Thoracic aorta (tissue), 2 donors: ENCODE measurements around the gene ENO4. TPM values are rescaled to one million over a fixed set of nuclear protein-coding genes. Genes with fewer than 3 reads are reported as not detected.
A peak's percentile ranks its signal among the peaks of the same experiment; 100 is the strongest.

Experiments used
- ATAC-seq: fragments of 150-250 bp; one replicate; pipeline ENCODE4 v1.8.0; 2017; ENCODE audit warnings: low read depth; ENCODE audit not compliant: insufficient number of reproducible peaks, low FRiP score
- DNase-seq: peaks from one replicate; pipeline ENCODE4 v3.0.0-alpha.2; 2020; ENCODE audit warnings: low spot score
- H3K27ac ChIP-seq, 2 donors: fragments of 200-600 bp; sonication (generic); 1 replicate in 1 of 2; 2 replicates in 1 of 2; pipeline ENCODE4 v1.5.1; 2016; ENCODE audit warnings: mild to moderate bottlenecking in 2 of 2, moderate library complexity in 2 of 2
- H3K27me3 ChIP-seq: fragments of 200-600 bp; sonication (generic); replicated peaks from 2 replicates; pipeline ENCODE4 v1.6.0; 2016; ENCODE audit warnings: mild to moderate bottlenecking; ENCODE audit not compliant: insufficient read depth
- H3K36me3 ChIP-seq: fragments of 200-600 bp; sonication (generic); one replicate; pipeline ENCODE4 v1.5.1; 2016
- H3K4me1 ChIP-seq, 2 donors: fragments of 200-600 bp; sonication (generic); 1 replicate in 1 of 2; 2 replicates in 1 of 2; pipeline versions ENCODE4 v1.5.1 to v1.6.0; 2016; ENCODE audit warnings: low read depth in 2 of 2, mild to moderate bottlenecking in 1 of 2; ENCODE audit not compliant: control insufficient read depth in 1 of 2
- H3K4me3 ChIP-seq: fragments of 200-600 bp; sonication (generic); 2 replicates; pipeline ENCODE4 v1.5.1; 2016; ENCODE audit warnings: mild to moderate bottlenecking
- H3K9me3 ChIP-seq: fragments of 200-600 bp; sonication (generic); 2 replicates; pipeline ENCODE4 v1.5.1; 2016
- CTCF ChIP-seq: fragments of 200-600 bp; sonication (generic); IDR thresholded peaks from one replicate; pipeline ENCODE4 v1.5.1; 2019; ENCODE audit warnings: antibody characterized with exemption
- total RNA-seq, 2 donors: library from RNA; depleted of rRNA; stranded (reverse); fragments of >200 nt; gene quantifications; one replicate each; pipeline versions ENCODE4 v1.1.0 to v1.2.3, GENCODE V29; 2016

ENO4 gene
- total RNA-seq, 2 donors from 2014 or later: 0.54 TPM; not detected in 1

GRCh38 chr10:116848032-116848943 is 1.0 kb upstream of the ENO4 start:
- no peaks in the 10 kb centered on the region for H3K27me3 ChIP-seq
- no peak overlapping the region for H3K27ac ChIP-seq
- H3K4me1 ChIP-seq: peaks cover 0 to 16% of the 10 kb centered on the region in 2 donors
- DNase-seq (no peak), ATAC-seq (no peak)
- H3K36me3 ChIP-seq: no peaks in the 10 kb centered on the region
- peak overlapping the region; percentile 74 for H3K4me3 ChIP-seq
- no peak for TF ChIP-seq CTCF
- no peaks in the 10 kb centered on the region for H3K9me3 ChIP-seq

GRCh38 chr10:116848944-116849247 is 403 bp upstream of the ENO4 start:
- ATAC-seq: no peak
- TF ChIP-seq CTCF: no peak

GRCh38 chr10:116850058-116850611 is 836 bp downstream of the ENO4 start:
- no peak overlapping the region for H3K27ac ChIP-seq

More at GRCh38 chr10:116848944-116849247, 403 bp upstream of the ENO4 start:
- no peaks in the 10 kb centered on the region for H3K9me3 ChIP-seq
- no peaks in the 10 kb centered on the region for H3K36me3 ChIP-seq
- H3K27me3 ChIP-seq: no peaks in the 10 kb centered on the region
- H3K4me3 ChIP-seq: peak overlapping the region; percentile 74
- no peak overlapping the region for H3K27ac ChIP-seq
- peaks cover 0 to 16% of the 10 kb centered on the region in 2 donors for H3K4me1 ChIP-seq
- DNase-seq: no peak

GRCh38 chr10:116852246-116852645 is 2.9 kb downstream of the ENO4 start:
- no peak overlapping the region for H3K27ac ChIP-seq
- H3K36me3 ChIP-seq: no peaks in the 10 kb centered on the region
- H3K27me3 ChIP-seq: no peaks in the 10 kb centered on the region
- no peak for TF ChIP-seq CTCF
- DNase-seq: no peak
- peaks cover 0 to 16% of the 10 kb centered on the region in 2 donors for H3K4me1 ChIP-seq
- no peak for ATAC-seq
- no peak overlapping the region for H3K4me3 ChIP-seq
- H3K9me3 ChIP-seq: no peaks in the 10 kb centered on the region

More at GRCh38 chr10:116850058-116850611, 836 bp downstream of the ENO4 start:
- Histone ChIP-seq H3K27me3 (no peaks in the 10 kb centered on the region), H3K4me3 (peak overlapping the region; percentile 74), H3K4me1 (peaks cover 0 to 16% of the 10 kb centered on the region in 2 donors), H3K36me3 (no peaks in the 10 kb centered on the region), H3K9me3 (no peaks in the 10 kb centered on the region)
- TF ChIP-seq CTCF: no peak
- DNase-seq (no peak), ATAC-seq (no peak)

GRCh38 chr10:116853287-116853686 is 4.0 kb downstream of the ENO4 start:
- Histone ChIP-seq H3K4me1 (peaks cover 0 to 16% of the 10 kb centered on the region in 2 donors), H3K36me3 (no peaks in the 10 kb centered on the region), H3K9me3 (no peaks in the 10 kb centered on the region), H3K27me3 (no peaks in the 10 kb centered on the region), H3K4me3 (no peak overlapping the region), H3K27ac (no peak overlapping the region)
- TF ChIP-seq CTCF: no peak
- ATAC-seq (no peak), DNase-seq (no peak)
